ENCODE results near the gene TOP2B.

TOP2B gene

GRCh38 chr3:25655659-25656058 lies 9.0 kb downstream of the TOP2B start:
- Mint-ChIP-seq H3K36me3 (peaks cover 24% of the 10 kb centered on the region), H3K9me3 (no peaks in the 10 kb centered on the region), H3K27ac (no peak overlapping the region), H3K27me3 (no peaks in the 10 kb centered on the region), H3K4me3 (no peak overlapping the region), H3K4me1 (peaks cover 78% of the 10 kb centered on the region)
- no peak for ATAC-seq

- no peaks in the 10 kb centered on the region for H3K9me3 Mint-ChIP-seq
- no peak for ATAC-seq
- no peak overlapping the region for H3K4me3 Mint-ChIP-seq
These were observed 10.1 kb downstream of the TOP2B start for GRCh38 chr3:25654576-25654975.

GRCh38 chr3:25653322-25653721 lies 11.4 kb downstream of the TOP2B start:
- peaks cover 60% of the 10 kb centered on the region for H3K4me1 Mint-ChIP-seq
- ATAC-seq: no peak
- no peak overlapping the region for H3K27ac Mint-ChIP-seq
- peaks cover 6% of the 10 kb centered on the region for H3K9me3 Mint-ChIP-seq
- H3K4me3 Mint-ChIP-seq: no peak overlapping the region
- H3K27me3 Mint-ChIP-seq: no peaks in the 10 kb centered on the region
- peaks cover 41% of the 10 kb centered on the region for H3K36me3 Mint-ChIP-seq

More at GRCh38 chr3:25654576-25654975, 10.1 kb downstream of the TOP2B start:
- H3K27ac Mint-ChIP-seq: no peak overlapping the region
- peaks cover 67% of the 10 kb centered on the region for H3K4me1 Mint-ChIP-seq
- peaks cover 30% of the 10 kb centered on the region for H3K36me3 Mint-ChIP-seq
- no peaks in the 10 kb centered on the region for H3K27me3 Mint-ChIP-seq

GRCh38 chr3:25652921-25653320 lies 11.8 kb downstream of the TOP2B start:
- Mint-ChIP-seq H3K4me3 (no peak overlapping the region), H3K27me3 (no peaks in the 10 kb centered on the region), H3K4me1 (peaks cover 64% of the 10 kb centered on the region), H3K36me3 (peaks cover 45% of the 10 kb centered on the region), H3K9me3 (peaks cover 9% of the 10 kb centered on the region), H3K27ac (no peak overlapping the region)
- no peak for ATAC-seq

- no peak for ATAC-seq
- H3K27ac Mint-ChIP-seq: no peak overlapping the region
- peaks cover 9% of the 10 kb centered on the region for H3K9me3 Mint-ChIP-seq
- H3K27me3 Mint-ChIP-seq: no peaks in the 10 kb centered on the region
- H3K4me1 Mint-ChIP-seq: peaks cover 44% of the 10 kb centered on the region
- H3K36me3 Mint-ChIP-seq: peaks cover 41% of the 10 kb centered on the region
- H3K4me3 Mint-ChIP-seq: no peak overlapping the region
These were observed 15.5 kb downstream of the TOP2B start for GRCh38 chr3:25648925-25649830.

- Mint-ChIP-seq H3K27ac (no peak overlapping the region), H3K9me3 (peaks cover 9% of the 10 kb centered on the region), H3K4me1 (peaks cover 34% of the 10 kb centered on the region), H3K4me3 (no peak overlapping the region), H3K27me3 (no peaks in the 10 kb centered on the region), H3K36me3 (peaks cover 41% of the 10 kb centered on the region)
- peak; percentile 73 for ATAC-seq
These were observed 16.6 kb downstream of the TOP2B start for GRCh38 chr3:25648107-25648535.

- Mint-ChIP-seq H3K27me3 (no peaks in the 10 kb centered on the region), H3K27ac (peak overlapping the region; percentile 63), H3K36me3 (peaks cover 46% of the 10 kb centered on the region), H3K9me3 (no peaks in the 10 kb centered on the region), H3K4me1 (peaks cover 18% of the 10 kb centered on the region), H3K4me3 (no peak overlapping the region)
- ATAC-seq: no peak
These were observed 29.7 kb downstream of the TOP2B start for GRCh38 chr3:25635038-25635437.

GRCh38 chr3:25633919-25634318 lies 30.8 kb downstream of the TOP2B start:
- Mint-ChIP-seq H3K27me3 (no peaks in the 10 kb centered on the region), H3K9me3 (no peaks in the 10 kb centered on the region), H3K36me3 (peaks cover 52% of the 10 kb centered on the region), H3K4me1 (peaks cover 18% of the 10 kb centered on the region), H3K4me3 (no peak overlapping the region), H3K27ac (peak overlapping the region; percentile 63)
- ATAC-seq: no peak

- Mint-ChIP-seq H3K27ac (no peak overlapping the region), H3K4me3 (no peak overlapping the region), H3K27me3 (no peaks in the 10 kb centered on the region), H3K36me3 (peaks cover 55% of the 10 kb centered on the region), H3K4me1 (peaks cover 18% of the 10 kb centered on the region), H3K9me3 (no peaks in the 10 kb centered on the region)
- ATAC-seq: no peak
These were observed 32.7 kb downstream of the TOP2B start for GRCh38 chr3:25631989-25632388.

GRCh38 chr3:25621087-25621486 lies 43.6 kb downstream of the TOP2B start:
- ATAC-seq: no peak
- no peaks in the 10 kb centered on the region for H3K9me3 Mint-ChIP-seq
- H3K27ac Mint-ChIP-seq: no peak overlapping the region
- H3K4me1 Mint-ChIP-seq: no peaks in the 10 kb centered on the region
- no peaks in the 10 kb centered on the region for H3K27me3 Mint-ChIP-seq
- H3K4me3 Mint-ChIP-seq: no peak overlapping the region
- peaks cover 55% of the 10 kb centered on the region for H3K36me3 Mint-ChIP-seq

GRCh38 chr3:25620493-25620892 lies 44.2 kb downstream of the TOP2B start:
- H3K27ac Mint-ChIP-seq: no peak overlapping the region
- H3K4me1 Mint-ChIP-seq: no peaks in the 10 kb centered on the region
- no peak overlapping the region for H3K4me3 Mint-ChIP-seq
- H3K27me3 Mint-ChIP-seq: no peaks in the 10 kb centered on the region
- ATAC-seq: no peak
- H3K36me3 Mint-ChIP-seq: peaks cover 50% of the 10 kb centered on the region
- no peaks in the 10 kb centered on the region for H3K9me3 Mint-ChIP-seq

- H3K27me3 Mint-ChIP-seq: no peaks in the 10 kb centered on the region
- H3K4me3 Mint-ChIP-seq: no peak overlapping the region
- peaks cover 47% of the 10 kb centered on the region for H3K36me3 Mint-ChIP-seq
- no peaks in the 10 kb centered on the region for H3K4me1 Mint-ChIP-seq
- no peak for ATAC-seq
- no peaks in the 10 kb centered on the region for H3K9me3 Mint-ChIP-seq
- H3K27ac Mint-ChIP-seq: no peak overlapping the region
These were observed 45.3 kb downstream of the TOP2B start for GRCh38 chr3:25619382-25619781.

- Mint-ChIP-seq H3K9me3 (no peaks in the 10 kb centered on the region), H3K27ac (no peak overlapping the region), H3K4me1 (no peaks in the 10 kb centered on the region), H3K27me3 (no peaks in the 10 kb centered on the region), H3K36me3 (peaks cover 40% of the 10 kb centered on the region), H3K4me3 (no peak overlapping the region)
- ATAC-seq: no peak
These were observed 46.7 kb downstream of the TOP2B start for GRCh38 chr3:25618028-25618427.

GRCh38 chr3:25611193-25611592 lies 53.5 kb downstream of the TOP2B start:
- H3K4me1 Mint-ChIP-seq: no peaks in the 10 kb centered on the region
- H3K4me3 Mint-ChIP-seq: no peak overlapping the region
- no peak for ATAC-seq
- no peak overlapping the region for H3K27ac Mint-ChIP-seq
- peaks cover 37% of the 10 kb centered on the region for H3K36me3 Mint-ChIP-seq
- H3K27me3 Mint-ChIP-seq: no peaks in the 10 kb centered on the region
- no peaks in the 10 kb centered on the region for H3K9me3 Mint-ChIP-seq

GRCh38 chr3:25610779-25611178 lies 53.9 kb downstream of the TOP2B start:
- no peaks in the 10 kb centered on the region for H3K4me1 Mint-ChIP-seq
- H3K4me3 Mint-ChIP-seq: no peak overlapping the region
- no peak overlapping the region for H3K27ac Mint-ChIP-seq
- no peaks in the 10 kb centered on the region for H3K9me3 Mint-ChIP-seq
- H3K36me3 Mint-ChIP-seq: peaks cover 41% of the 10 kb centered on the region
- ATAC-seq: no peak
- H3K27me3 Mint-ChIP-seq: no peaks in the 10 kb centered on the region

GRCh38 chr3:25610167-25610566 lies 54.5 kb downstream of the TOP2B start:
- H3K27me3 Mint-ChIP-seq: no peaks in the 10 kb centered on the region
- H3K4me3 Mint-ChIP-seq: no peak overlapping the region
- H3K36me3 Mint-ChIP-seq: peaks cover 46% of the 10 kb centered on the region
- ATAC-seq: no peak
- H3K9me3 Mint-ChIP-seq: no peaks in the 10 kb centered on the region
- H3K4me1 Mint-ChIP-seq: no peaks in the 10 kb centered on the region
- H3K27ac Mint-ChIP-seq: no peak overlapping the region
